ENCODE measurements around the gene OAT. TPM values are rescaled to one million over a fixed set of nuclear protein-coding genes. Genes with fewer than 3 reads are reported as not detected.

The OAT gene
- total and polyA plus RNA-seq, 4 donors, result 25.1 to 255 (median 69.1) TPM

DNA sequence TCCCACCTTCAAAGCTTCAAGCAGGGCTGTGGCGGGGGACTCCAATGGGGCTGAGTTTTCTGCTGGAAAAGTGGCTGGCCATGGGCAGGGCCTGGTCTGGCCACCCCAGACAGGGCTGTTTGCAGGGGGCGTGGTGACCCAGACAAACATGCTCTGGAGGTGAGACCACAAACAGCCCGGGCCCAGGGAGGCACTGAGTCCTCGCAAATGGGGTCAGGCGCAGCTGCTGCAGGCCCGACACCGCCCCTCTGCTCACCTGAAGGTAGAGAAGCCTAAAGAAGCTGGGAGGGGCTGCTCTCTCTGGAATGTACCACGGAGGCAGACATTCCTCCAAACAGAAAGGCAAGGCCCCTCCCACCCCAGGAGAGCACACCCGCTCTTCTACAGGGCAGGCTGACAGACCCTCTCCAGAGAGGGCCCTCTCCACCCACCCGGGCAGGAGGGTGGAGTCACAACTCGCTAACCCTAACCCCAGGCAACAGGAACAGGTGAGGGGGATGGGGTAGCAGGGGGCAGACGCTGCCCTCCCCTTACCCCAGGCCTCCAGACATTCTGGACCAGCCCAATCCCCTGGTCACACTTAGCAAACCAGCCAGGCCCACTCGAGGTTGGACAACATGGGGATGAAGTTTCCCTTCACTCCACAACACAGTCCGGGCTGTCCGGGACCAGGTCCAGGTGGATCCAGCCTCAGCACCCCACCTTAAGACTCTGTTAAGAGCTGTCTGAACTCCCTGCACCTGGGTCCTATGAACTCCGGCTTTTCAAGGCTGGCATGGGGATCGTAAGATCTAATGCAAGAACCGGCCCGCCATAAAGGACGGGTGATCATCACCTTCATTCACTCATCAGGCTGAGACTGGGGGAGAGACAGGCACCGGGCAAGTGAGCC, 32.3 kb downstream of the OAT start:
- Histone ChIP-seq H3K27me3 (ENCODE audit: control insufficient read depth in 4 of 4, insufficient read depth in 4 of 4, low read length in 3 of 4) (peaks cover 0 to 2% (median 0%) of the 10 kb centered on the region in 4 donors), H3K36me3 (ENCODE audit: control insufficient read depth in 4 of 4, insufficient read depth in 3 of 4, low read depth in 1 of 4, low read length in 3 of 4) (no peaks in the 10 kb centered on the region), H3K9ac (ENCODE audit: low read depth in 1 of 2, low read length in 2 of 2) (no peak overlapping the region), H3K27ac (ENCODE audit: low read depth in 1 of 2, low read length in 2 of 2) (no peak overlapping the region), H3K9me3 (ENCODE audit: control insufficient read depth in 4 of 4, low read length in 3 of 4) (no peaks in the 10 kb centered on the region), H3K4me1 (ENCODE audit: control insufficient read depth in 4 of 4, insufficient read depth in 4 of 4, low read length in 3 of 4) (peaks cover 5 to 13% (median 7%) of the 10 kb centered on the region in 4 donors), H3K4me3 (ENCODE audit: low read depth in 1 of 3, low read length in 3 of 3) (no peak overlapping the region)
- TF ChIP-seq MAX (IDR thresholded peaks at IDR 0.05) (no peak), ZBTB33 (IDR thresholded peaks at IDR 0.05) (no peak), FOXA2 (IDR thresholded peaks at IDR 0.05) (no peak), RXRA (IDR thresholded peaks at IDR 0.05) (no peak), ATF3 (IDR thresholded peaks at IDR 0.05) (no peak), TAF1 (conservative IDR thresholded peaks at IDR 0.05) (no peak), GABPA (IDR thresholded peaks at IDR 0.05 in 1 of 2, conservative IDR thresholded peaks at IDR 0.05 in 1 of 2) (no peak), HNF4G (IDR thresholded peaks at IDR 0.05) (no peak)
- TF ChIP-seq, protein P1, sequence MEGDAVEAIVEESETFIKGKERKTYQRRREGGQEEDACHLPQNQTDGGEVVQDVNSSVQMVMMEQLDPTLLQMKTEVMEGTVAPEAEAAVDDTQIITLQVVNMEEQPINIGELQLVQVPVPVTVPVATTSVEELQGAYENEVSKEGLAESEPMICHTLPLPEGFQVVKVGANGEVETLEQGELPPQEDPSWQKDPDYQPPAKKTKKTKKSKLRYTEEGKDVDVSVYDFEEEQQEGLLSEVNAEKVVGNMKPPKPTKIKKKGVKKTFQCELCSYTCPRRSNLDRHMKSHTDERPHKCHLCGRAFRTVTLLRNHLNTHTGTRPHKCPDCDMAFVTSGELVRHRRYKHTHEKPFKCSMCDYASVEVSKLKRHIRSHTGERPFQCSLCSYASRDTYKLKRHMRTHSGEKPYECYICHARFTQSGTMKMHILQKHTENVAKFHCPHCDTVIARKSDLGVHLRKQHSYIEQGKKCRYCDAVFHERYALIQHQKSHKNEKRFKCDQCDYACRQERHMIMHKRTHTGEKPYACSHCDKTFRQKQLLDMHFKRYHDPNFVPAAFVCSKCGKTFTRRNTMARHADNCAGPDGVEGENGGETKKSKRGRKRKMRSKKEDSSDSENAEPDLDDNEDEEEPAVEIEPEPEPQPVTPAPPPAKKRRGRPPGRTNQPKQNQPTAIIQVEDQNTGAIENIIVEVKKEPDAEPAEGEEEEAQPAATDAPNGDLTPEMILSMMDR (IDR thresholded peaks at IDR 0.05; ENCODE audit: low read depth, low read length, missing input control), result no peak
- no peak for DNase-seq (ENCODE audit: low spot score)
- WGBS, result 85% methylated on average over 21 of the region's 21 CpGs

DNA sequence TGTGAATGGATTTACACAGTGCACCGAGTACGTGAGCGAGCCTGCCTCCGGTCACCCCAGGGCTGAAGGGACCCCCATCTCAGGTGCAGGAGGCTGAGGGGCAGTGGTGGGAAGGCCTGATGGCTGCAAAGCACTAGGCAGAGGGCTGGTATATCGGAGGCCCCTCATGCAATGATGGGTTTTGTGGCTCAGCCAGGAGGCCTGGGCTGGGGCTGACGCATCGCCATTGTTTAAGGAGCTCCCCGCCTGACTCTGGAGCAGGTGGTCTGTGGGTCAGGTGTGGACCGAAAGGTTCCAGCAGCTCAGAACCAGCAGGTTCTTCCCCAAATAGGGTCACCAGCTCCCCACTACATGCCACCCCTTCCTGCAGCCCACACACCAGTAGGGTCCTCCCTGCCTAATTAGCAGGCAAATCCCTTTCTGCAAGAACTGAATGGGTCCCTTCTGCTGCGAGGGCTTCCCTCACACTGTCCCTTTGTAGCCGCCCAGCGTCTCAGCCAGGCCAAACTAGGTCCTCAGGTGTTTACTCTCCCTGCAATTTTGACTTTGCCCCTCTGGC, 33.0 kb downstream of the OAT start:
- H3K27ac ChIP-seq (ENCODE audit: low read depth in 1 of 2, low read length in 2 of 2), result no peak overlapping the region
- DNase-seq (ENCODE audit: low spot score), result no peak
- peaks cover 0 to 7% (median 0%) of the 10 kb centered on the region in 4 donors for H3K27me3 ChIP-seq (ENCODE audit: control insufficient read depth in 4 of 4, insufficient read depth in 4 of 4, low read length in 3 of 4)
- no peak overlapping the region for H3K4me3 ChIP-seq (ENCODE audit: low read depth in 1 of 3, low read length in 3 of 3)
- H3K4me1 ChIP-seq (ENCODE audit: control insufficient read depth in 4 of 4, insufficient read depth in 4 of 4, low read length in 3 of 4), result peaks cover 5 to 13% (median 7%) of the 10 kb centered on the region in 4 donors
- H3K9ac ChIP-seq (ENCODE audit: low read depth in 1 of 2, low read length in 2 of 2), result no peak overlapping the region
- WGBS, result 80% methylated on average over 12 of the region's 12 CpGs
- H3K36me3 ChIP-seq (ENCODE audit: control insufficient read depth in 4 of 4, insufficient read depth in 3 of 4, low read depth in 1 of 4, low read length in 3 of 4), result no peaks in the 10 kb centered on the region
- H3K9me3 ChIP-seq (ENCODE audit: control insufficient read depth in 4 of 4, low read length in 3 of 4), result no peaks in the 10 kb centered on the region
- TF ChIP-seq FOXA2 (IDR thresholded peaks at IDR 0.05) (no peak), HNF4G (IDR thresholded peaks at IDR 0.05) (no peak), FOXA1 (IDR thresholded peaks at IDR 0.05) (no peak), ATF3 (IDR thresholded peaks at IDR 0.05) (no peak), ZBTB33 (IDR thresholded peaks at IDR 0.05) (no peak), MAX (IDR thresholded peaks at IDR 0.05) (no peak), YY1 (IDR thresholded peaks at IDR 0.05) (no peak), NR2F2 (IDR thresholded peaks at IDR 0.05) (no peak), JUND (IDR thresholded peaks at IDR 0.05) (no peak)
